ENCODE data around the gene NDUFS2.

Gene NDUFS2

DNA sequence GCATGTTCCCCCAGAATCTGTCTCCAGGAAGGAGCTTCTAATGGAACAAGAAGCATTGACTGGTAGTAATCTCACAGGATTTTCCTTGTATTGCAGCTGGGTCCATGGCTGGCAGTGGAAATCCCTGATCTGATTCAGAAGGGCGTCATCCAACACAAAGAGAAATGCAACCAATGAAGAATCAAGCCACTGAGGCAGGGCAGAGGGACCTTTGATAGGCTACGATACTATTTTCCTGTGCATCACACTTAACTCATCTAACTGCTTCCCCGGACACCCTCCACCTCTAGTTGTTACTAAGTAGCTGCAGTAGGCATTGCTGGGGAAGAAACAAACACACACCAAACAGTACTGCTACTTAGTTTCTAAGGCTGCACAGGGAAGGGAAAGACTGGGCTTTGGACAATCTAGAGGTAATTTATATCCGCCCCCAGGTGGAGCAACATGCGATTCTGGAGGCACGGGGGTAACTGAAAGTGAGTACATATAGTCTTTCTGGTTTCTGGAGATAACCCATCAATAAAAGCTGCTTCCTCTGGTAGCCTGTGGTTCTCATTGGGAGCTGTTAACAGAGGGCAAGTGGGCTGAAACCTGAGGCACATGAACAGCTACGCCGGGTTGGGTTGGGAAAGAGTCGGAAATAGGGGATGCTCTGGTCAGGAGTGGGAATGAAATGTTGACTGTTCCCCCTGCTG lies 43.7 kb upstream of the NDUFS2 start:
- H3K4me3 ChIP-seq (replicated peaks; ENCODE audit: low read depth, low read length): no peak overlapping the region
- H3K36me3 ChIP-seq (ENCODE audit: control insufficient read depth, insufficient read depth, low read length): peaks cover 3% of the 10 kb centered on the region; the same call in 1 of the 2 replicates
- TF ChIP-seq, protein P1, sequence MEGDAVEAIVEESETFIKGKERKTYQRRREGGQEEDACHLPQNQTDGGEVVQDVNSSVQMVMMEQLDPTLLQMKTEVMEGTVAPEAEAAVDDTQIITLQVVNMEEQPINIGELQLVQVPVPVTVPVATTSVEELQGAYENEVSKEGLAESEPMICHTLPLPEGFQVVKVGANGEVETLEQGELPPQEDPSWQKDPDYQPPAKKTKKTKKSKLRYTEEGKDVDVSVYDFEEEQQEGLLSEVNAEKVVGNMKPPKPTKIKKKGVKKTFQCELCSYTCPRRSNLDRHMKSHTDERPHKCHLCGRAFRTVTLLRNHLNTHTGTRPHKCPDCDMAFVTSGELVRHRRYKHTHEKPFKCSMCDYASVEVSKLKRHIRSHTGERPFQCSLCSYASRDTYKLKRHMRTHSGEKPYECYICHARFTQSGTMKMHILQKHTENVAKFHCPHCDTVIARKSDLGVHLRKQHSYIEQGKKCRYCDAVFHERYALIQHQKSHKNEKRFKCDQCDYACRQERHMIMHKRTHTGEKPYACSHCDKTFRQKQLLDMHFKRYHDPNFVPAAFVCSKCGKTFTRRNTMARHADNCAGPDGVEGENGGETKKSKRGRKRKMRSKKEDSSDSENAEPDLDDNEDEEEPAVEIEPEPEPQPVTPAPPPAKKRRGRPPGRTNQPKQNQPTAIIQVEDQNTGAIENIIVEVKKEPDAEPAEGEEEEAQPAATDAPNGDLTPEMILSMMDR (IDR thresholded peaks at IDR 0.05; ENCODE audit: insufficient read depth, low read length, poor library complexity, severe bottlenecking): no peak
- DNase-seq (ENCODE audit: extremely low read depth, insufficient read length): no peak
- no peaks in the 10 kb centered on the region for H3K27me3 ChIP-seq (replicated peaks; ENCODE audit: control insufficient read depth, insufficient read depth, low read length)

DNA sequence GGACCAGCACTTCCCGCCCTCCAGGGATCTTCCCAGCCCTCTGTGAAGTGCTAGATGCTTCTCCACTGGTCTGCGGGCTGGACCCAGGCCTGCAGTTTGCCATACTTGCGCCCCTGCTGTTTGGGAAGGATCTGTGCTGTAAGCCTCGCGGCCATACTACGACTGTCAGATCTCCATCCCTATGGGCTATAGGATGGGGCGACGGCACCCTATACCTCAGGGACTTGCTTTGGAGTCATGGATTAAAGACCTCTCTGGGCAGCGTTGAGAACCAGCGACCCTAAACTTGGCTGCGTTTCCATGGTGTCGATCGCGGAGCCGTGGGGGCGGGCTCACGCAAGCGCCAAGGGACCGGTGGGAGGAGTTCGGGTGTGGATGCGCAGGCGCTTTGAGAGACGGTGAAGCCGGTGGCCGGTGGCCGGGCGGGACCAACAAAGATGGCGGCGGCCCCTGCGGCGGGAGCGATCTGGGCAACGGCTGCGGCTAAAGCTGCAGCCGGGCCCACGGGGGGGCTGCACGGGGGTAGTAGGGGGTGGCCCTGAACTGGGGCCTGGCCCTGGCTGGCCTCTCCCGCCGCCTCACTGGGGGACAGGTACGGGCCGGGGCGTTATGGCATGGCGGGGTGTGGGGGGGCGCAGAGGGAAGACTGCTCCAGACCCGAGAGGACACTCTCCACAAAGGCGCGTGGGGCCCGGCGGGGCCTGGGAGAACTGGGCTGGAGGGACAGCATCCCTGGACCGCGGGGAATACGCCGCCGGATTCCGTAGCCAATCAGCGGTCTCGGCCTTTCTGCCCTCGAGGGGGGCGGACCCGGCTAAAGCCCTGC lies 42.9 kb upstream of the NDUFS2 start, which contains the start of gene USP21:
Gene USP21 (plus strand): TSS at position 414 of the 826 bp plus-strand sequence. CDS start 1,141 bp downstream, outside the sequence.
- Histone ChIP-seq H3K27me3 (replicated peaks; ENCODE audit: control insufficient read depth, insufficient read depth, low read length) (no peaks in the 10 kb centered on the region), H3K4me3 (replicated peaks; ENCODE audit: low read depth, low read length) (peak within 1 kb of the TSS; percentile 77), H3K36me3 (ENCODE audit: control insufficient read depth, insufficient read depth, low read length) (peaks cover 3% of the 10 kb centered on the region; the same call in 1 of the 2 replicates)
- TF ChIP-seq, protein P1 (IDR thresholded peaks at IDR 0.05; ENCODE audit: insufficient read depth, low read length, poor library complexity, severe bottlenecking): peak; percentile 24
- DNase-seq (ENCODE audit: extremely low read depth, insufficient read length): peak; percentile 89

DNA sequence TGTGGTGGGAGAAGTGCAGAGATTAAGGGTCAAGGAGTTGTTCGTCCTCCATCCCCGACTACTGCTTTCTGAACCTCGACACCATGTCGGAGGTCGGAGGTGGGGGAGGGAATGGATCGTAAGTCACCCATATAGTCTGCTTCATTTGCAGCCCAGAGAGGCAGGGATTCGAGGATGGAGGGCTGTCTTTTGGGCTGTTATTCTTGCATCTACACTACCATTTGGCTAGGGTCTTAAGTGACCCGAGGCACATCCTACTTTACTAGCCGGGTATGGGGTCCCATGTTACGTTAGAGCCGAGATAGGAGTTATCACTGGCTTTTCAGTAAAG lies 42.3 kb upstream of the NDUFS2 start:
- H3K4me3 ChIP-seq (replicated peaks; ENCODE audit: low read depth, low read length): peak overlapping the region; percentile 77
- TF ChIP-seq, protein P1 (IDR thresholded peaks at IDR 0.05; ENCODE audit: insufficient read depth, low read length, poor library complexity, severe bottlenecking): no peak
- H3K36me3 ChIP-seq (ENCODE audit: control insufficient read depth, insufficient read depth, low read length): peaks cover 3% of the 10 kb centered on the region; the same call in 1 of the 2 replicates
- no peak for DNase-seq (ENCODE audit: extremely low read depth, insufficient read length)
- no peaks in the 10 kb centered on the region for H3K27me3 ChIP-seq (replicated peaks; ENCODE audit: control insufficient read depth, insufficient read depth, low read length)

DNA sequence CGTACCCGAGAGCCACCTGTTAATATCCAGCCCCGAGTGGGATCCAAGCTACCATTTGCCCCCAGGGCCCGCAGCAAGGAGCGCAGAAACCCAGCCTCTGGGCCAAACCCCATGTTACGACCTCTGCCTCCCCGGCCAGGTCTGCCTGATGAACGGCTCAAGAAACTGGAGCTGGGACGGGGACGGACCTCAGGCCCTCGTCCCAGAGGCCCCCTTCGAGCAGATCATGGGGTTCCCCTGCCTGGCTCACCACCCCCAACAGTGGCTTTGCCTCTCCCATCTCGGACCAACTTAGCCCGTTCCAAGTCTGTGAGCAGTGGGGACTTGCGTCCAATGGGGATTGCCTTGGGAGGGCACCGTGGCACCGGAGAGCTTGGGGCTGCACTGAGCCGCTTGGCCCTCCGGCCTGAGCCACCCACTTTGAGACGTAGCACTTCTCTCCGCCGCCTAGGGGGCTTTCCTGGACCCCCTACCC lies 41.5 kb upstream of the NDUFS2 start:
- DNase-seq (ENCODE audit: extremely low read depth, insufficient read length): no peak
- TF ChIP-seq, protein P1 (IDR thresholded peaks at IDR 0.05; ENCODE audit: insufficient read depth, low read length, poor library complexity, severe bottlenecking): no peak
- H3K27me3 ChIP-seq (replicated peaks; ENCODE audit: control insufficient read depth, insufficient read depth, low read length): no peaks in the 10 kb centered on the region
- H3K36me3 ChIP-seq (ENCODE audit: control insufficient read depth, insufficient read depth, low read length): peaks cover 3% of the 10 kb centered on the region
- no peak overlapping the region for H3K4me3 ChIP-seq (replicated peaks; ENCODE audit: low read depth, low read length)

DNA sequence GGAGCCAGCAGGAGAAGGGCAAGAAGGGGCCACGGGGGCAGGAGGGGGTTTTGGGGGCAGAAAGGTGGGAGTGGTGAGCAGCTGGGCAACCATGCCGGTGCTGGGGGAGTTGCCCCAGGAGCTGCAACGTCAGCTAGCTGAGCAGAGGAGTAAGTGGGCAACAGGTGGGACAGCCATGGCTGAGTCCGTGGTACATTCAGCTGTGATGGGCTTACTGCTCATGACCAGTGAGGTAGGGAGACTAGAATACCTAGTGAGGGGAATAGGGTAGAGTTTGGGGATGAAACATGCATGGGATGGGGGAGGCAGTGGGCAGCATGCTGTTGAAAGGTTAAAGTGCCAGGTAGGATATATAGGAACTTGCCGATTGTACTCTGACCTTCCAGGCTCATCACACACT lies 40.5 kb upstream of the NDUFS2 start:
- Histone ChIP-seq H3K27me3 (replicated peaks; ENCODE audit: control insufficient read depth, insufficient read depth, low read length) (no peaks in the 10 kb centered on the region), H3K4me3 (replicated peaks; ENCODE audit: low read depth, low read length) (no peak overlapping the region), H3K36me3 (ENCODE audit: control insufficient read depth, insufficient read depth, low read length) (peaks cover 3% of the 10 kb centered on the region)
- TF ChIP-seq, protein P1 (IDR thresholded peaks at IDR 0.05; ENCODE audit: insufficient read depth, low read length, poor library complexity, severe bottlenecking): no peak
- DNase-seq (ENCODE audit: extremely low read depth, insufficient read length): no peak

Measured in GM06990 (cell line).